DOHH2 (cell line): ENCODE data around the gene HLX.

Experiments
- EZH2phosphoT487 ChIP-seq: fragments of 200-600 bp; sonication (generic); IDR thresholded peaks from 2 replicates; pipeline ENCODE4 v1.6.1; 2017; ENCODE audit warnings: borderline replicate concordance, mild to moderate bottlenecking, antibody characterized with exemption, low read length, moderate library complexity, mixed read lengths
- TF ChIP-seq, protein P1 (sequence below): fragments of 200-600 bp; sonication (generic); IDR thresholded peaks from one replicate; pipeline ENCODE4 v1.5.1; 2014; ENCODE audit warnings: antibody characterized with exemption, mild to moderate bottlenecking, low read depth, low read length; ENCODE audit not compliant: poor library complexity, severe bottlenecking

DNA sequence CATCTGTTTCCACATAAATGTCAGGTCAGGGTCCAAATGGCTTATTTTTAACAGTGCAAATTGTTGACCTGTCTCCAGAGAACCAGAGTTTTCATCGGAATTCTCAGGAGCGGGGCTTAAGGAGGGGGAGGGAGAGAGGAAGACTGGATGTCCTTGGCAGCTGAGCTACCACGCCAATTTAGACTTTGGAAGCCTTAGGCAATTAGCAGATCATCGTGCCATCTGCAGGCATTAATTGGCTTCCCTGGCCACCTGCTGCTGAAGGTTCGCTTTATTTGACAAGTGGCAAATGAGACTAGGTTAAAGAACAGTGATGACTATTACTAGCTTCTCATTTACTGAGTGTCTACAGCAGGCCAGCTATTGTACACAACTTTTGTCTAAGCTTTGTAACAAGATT lies 43.7 kb downstream of the HLX start:
- TF ChIP-seq, protein P1, sequence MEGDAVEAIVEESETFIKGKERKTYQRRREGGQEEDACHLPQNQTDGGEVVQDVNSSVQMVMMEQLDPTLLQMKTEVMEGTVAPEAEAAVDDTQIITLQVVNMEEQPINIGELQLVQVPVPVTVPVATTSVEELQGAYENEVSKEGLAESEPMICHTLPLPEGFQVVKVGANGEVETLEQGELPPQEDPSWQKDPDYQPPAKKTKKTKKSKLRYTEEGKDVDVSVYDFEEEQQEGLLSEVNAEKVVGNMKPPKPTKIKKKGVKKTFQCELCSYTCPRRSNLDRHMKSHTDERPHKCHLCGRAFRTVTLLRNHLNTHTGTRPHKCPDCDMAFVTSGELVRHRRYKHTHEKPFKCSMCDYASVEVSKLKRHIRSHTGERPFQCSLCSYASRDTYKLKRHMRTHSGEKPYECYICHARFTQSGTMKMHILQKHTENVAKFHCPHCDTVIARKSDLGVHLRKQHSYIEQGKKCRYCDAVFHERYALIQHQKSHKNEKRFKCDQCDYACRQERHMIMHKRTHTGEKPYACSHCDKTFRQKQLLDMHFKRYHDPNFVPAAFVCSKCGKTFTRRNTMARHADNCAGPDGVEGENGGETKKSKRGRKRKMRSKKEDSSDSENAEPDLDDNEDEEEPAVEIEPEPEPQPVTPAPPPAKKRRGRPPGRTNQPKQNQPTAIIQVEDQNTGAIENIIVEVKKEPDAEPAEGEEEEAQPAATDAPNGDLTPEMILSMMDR: no peak
- no peak for TF ChIP-seq EZH2phosphoT487
